MCF 10A (cell line): ENCODE results near the gene SARM1. TPM values are rescaled to one million over a fixed set of nuclear protein-coding genes. Genes with fewer than 3 reads are reported as not detected.

ENCODE experiments used
- BruUV-seq: library from RNA; stranded (reverse); fragments of 400-500 nt; replicated peaks from 2 replicates; lab custom pipeline; 2021; lab: Mats Ljungman, UMichigan
- CTCF ChIA-PET: fragments of 300-600 bp; sonication (Branson Sonifier 250); formaldehyde crosslinking; extraction: SDS; loops from one replicate; lab custom pipeline; 2021; ENCODE audit warnings: antibody characterized with exemption, inconsistent platforms; lab: Yijun Ruan, JAX
- POLR2A ChIA-PET: fragments of 300-600, 350-650 bp; sonication (Branson Sonifier 250); formaldehyde crosslinking; extraction: SDS; loops from one replicate; lab custom pipeline; 2020; ENCODE audit warnings: antibody characterized with exemption, inconsistent platforms; lab: Yijun Ruan, JAX
- DNase-seq: peaks from one replicate; pipeline ENCODE4 v3.0.0-alpha.2; 2018; ENCODE audit not compliant: unreplicated experiment
- H3K27ac Mint-ChIP-seq: one replicate; pipeline ENCODE4 v1.8.0; 2022; ENCODE audit warnings: mild to moderate bottlenecking, low read depth, mixed read lengths; ENCODE audit not compliant: unreplicated experiment
- H3K27me3 Mint-ChIP-seq: one replicate; pipeline ENCODE4 v1.8.0; 2022; ENCODE audit warnings: mixed read lengths; ENCODE audit not compliant: insufficient read depth, unreplicated experiment
- H3K36me3 Mint-ChIP-seq: one replicate; pipeline ENCODE4 v1.8.0; 2022; ENCODE audit warnings: mild to moderate bottlenecking, moderate library complexity, mixed read lengths; ENCODE audit not compliant: insufficient read depth, unreplicated experiment
- H3K4me1 Mint-ChIP-seq: one replicate; pipeline ENCODE4 v1.8.0; 2022; ENCODE audit warnings: mixed read lengths; ENCODE audit not compliant: insufficient read depth, unreplicated experiment
- H3K4me3 Mint-ChIP-seq: one replicate; pipeline ENCODE4 v1.8.0; 2022; ENCODE audit warnings: mild to moderate bottlenecking, moderate library complexity, mixed read lengths; ENCODE audit not compliant: unreplicated experiment
- H3K9me3 Mint-ChIP-seq: one replicate; pipeline ENCODE4 v1.8.0; 2022; ENCODE audit warnings: mixed read lengths; ENCODE audit not compliant: unreplicated experiment
- intact Hi-C: fragments of 100-400 bp; cut with micrococcal nuclease; formaldehyde crosslinking; loops from 2 replicates; pipeline ENCODE4 v1.14.1; 2022
- total RNA-seq: library from RNA; stranded (reverse); gene quantifications from 2 replicates; pipeline ENCODE4 v1.2.3, GENCODE V29; 2022
- TF ChIP-seq, protein P1 (sequence below): fragments of 200-600 bp; IDR thresholded peaks from one replicate; pipeline ENCODE4 v1.8.0; 2022; ENCODE audit warnings: antibody characterized with exemption, mild to moderate bottlenecking; ENCODE audit not compliant: unreplicated experiment

The SARM1 gene
- total RNA-seq, 1 experiment from 2014 or later: 0.63 TPM

DNA sequence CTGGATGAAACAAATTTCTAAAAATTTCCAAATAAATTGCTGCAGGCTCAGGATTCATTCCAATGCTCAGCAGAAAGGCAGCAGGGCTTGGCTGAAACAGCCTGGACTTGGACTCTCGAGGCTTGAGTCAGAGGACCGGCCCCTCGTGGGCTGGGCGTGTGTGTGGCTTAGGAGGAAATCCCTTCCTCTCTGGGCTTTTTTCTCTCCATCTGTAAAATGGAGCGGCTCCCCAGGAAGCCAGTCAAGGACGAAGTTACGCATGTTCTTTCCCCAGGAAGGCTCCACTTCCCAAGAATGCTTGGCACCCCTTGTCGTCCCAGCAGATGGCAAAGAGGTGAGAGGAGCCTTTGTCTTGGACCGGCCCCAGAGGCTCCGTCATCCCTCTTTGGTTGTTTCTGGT is 21.0 kb downstream of the SARM1 start:
- Mint-ChIP-seq H3K4me1 (peaks cover 12% of the 10 kb centered on the region), H3K36me3 (peaks cover 12% of the 10 kb centered on the region), H3K27me3 (no peaks in the 10 kb centered on the region), H3K27ac (no peak overlapping the region), H3K4me3 (no peak overlapping the region), H3K9me3 (no peaks in the 10 kb centered on the region)
- no TSS peak for BruUV-seq
- POLR2A ChIA-PET: interaction anchor here (1.3 to 1.9 kb wide), 2 partner anchors 12 to 56 kb away, joined by 5 to 8 read pairs; no protein-coding TSS in a partner anchor
- CTCF ChIA-PET: interaction anchor here (1.5 kb wide), 1 partner anchor 10 kb away, joined by 3 read pairs; no protein-coding TSS in a partner anchor
- DNase-seq: no peak
- intact Hi-C loops: no loop called here
- TF ChIP-seq, protein P1, sequence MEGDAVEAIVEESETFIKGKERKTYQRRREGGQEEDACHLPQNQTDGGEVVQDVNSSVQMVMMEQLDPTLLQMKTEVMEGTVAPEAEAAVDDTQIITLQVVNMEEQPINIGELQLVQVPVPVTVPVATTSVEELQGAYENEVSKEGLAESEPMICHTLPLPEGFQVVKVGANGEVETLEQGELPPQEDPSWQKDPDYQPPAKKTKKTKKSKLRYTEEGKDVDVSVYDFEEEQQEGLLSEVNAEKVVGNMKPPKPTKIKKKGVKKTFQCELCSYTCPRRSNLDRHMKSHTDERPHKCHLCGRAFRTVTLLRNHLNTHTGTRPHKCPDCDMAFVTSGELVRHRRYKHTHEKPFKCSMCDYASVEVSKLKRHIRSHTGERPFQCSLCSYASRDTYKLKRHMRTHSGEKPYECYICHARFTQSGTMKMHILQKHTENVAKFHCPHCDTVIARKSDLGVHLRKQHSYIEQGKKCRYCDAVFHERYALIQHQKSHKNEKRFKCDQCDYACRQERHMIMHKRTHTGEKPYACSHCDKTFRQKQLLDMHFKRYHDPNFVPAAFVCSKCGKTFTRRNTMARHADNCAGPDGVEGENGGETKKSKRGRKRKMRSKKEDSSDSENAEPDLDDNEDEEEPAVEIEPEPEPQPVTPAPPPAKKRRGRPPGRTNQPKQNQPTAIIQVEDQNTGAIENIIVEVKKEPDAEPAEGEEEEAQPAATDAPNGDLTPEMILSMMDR: no peak

DNA sequence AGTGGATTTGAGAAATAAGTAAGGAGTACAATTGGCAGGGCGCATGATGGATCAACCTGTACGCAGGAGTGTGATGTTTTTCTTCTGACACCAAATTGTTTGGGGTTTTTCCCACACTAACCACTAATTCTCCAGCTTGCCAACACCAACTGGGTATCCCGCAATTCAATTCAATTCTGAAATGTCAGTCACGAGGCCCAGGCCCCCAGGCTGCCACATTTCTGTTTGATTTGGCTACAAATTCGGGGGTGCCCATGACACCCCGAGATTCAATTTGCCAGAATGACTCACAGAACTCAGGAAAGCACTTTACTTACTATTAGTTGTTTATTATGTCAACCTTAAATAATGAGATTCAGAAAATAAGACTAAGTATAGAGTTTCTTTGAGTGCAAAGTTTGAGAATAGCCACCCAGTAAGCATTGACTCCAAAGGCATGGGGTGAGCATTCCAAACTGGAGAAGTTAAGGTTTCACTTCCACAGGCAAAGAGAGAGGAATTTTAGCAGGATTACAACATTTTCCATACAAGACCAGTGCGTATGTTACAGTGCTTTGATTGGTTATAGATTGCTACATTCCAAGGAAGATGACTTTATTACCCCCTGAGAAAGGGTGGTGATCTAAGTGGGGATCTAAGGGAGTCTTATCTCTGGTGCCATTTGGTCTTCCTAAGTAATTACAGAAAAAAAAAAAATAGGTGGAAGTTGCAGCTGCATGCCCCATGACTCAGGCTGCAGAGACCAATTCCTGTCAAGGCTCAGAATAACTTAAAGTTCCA is 23.0 kb downstream of the SARM1 start:
- Mint-ChIP-seq H3K9me3 (no peaks in the 10 kb centered on the region), H3K4me1 (peaks cover 12% of the 10 kb centered on the region), H3K27me3 (no peaks in the 10 kb centered on the region), H3K36me3 (peaks cover 19% of the 10 kb centered on the region), H3K4me3 (no peak overlapping the region), H3K27ac (no peak overlapping the region)
- intact Hi-C loops: no loop called here
- no peak for DNase-seq
- POLR2A ChIA-PET: interaction anchor here (0.6 to 5.5 kb wide), 10 partner anchors 8 to 157 kb away, joined by 3 to 49 read pairs (median 4); partner anchors contain the start of genes POLDIP2, SLC46A1 and TNFAIP1
- TF ChIP-seq, protein P1: no peak
- CTCF ChIA-PET: interaction anchor here (0.6 to 0.9 kb wide), 4 partner anchors 12 to 100 kb away, joined by 3 to 6 read pairs (median 3); no protein-coding TSS in a partner anchor
- BruUV-seq: no TSS peak

DNA sequence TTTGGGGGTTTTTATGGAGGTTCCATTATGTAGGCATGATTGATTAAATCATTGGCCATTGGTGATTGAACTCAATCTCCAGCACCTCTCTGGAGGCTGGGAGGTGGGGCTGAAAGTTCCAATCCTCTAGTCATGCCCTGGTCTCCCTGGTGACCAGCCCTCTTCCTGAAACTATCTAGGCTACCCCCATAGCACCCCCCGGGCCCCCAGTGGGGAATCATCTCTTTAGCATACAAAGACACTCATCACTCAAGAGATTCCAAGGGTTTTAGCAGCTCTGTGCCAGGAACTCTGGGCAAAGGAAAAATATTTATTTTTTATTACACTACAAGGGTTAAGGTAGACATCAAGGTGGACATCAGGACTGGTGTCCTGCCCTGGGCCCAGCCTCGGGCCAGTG is 23.9 kb downstream of the SARM1 start:
- Mint-ChIP-seq H3K27ac (no peak overlapping the region), H3K4me1 (peaks cover 12% of the 10 kb centered on the region), H3K27me3 (no peaks in the 10 kb centered on the region), H3K9me3 (no peaks in the 10 kb centered on the region), H3K36me3 (peaks cover 12% of the 10 kb centered on the region), H3K4me3 (no peak overlapping the region)
- CTCF ChIA-PET: interaction anchor here (0.7 to 0.9 kb wide), 4 partner anchors 13 to 100 kb away, joined by 3 to 6 read pairs (median 3); no protein-coding TSS in a partner anchor
- POLR2A ChIA-PET: interaction anchor here (0.6 to 5.5 kb wide), 12 partner anchors 9 to 156 kb away, joined by 3 to 49 read pairs (median 3); partner anchors contain the start of genes SLC46A1 and TNFAIP1
- intact Hi-C loops: no loop called here
- DNase-seq: no peak
- TF ChIP-seq, protein P1: no peak
- no TSS peak for BruUV-seq

DNA sequence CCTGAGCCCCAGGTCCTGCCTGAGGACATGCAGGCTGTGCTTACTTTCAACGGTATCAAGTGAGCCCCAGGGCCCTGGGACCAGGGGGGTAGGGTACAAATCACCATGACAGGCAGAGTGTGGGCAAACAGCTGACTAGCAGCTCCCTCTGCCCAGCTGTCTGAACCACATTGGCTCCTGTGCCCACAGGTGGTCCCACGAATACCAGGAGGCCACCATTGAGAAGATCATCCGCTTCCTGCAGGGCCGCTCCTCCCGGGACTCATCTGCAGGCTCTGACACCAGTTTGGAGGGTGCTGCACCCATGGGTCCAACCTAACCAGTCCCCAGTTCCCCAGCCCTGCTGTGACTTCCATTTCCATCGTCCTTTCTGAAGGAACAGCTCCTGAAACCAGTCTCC is 24.5 kb downstream of the SARM1 start:
- TF ChIP-seq, protein P1: no peak
- ChIA-PET POLR2A (interaction anchor here (0.6 to 5.5 kb wide), 16 partner anchors 10 to 117 kb away, joined by 3 to 49 read pairs (median 3); partner anchors contain the start of genes POLDIP2, SLC46A1 and TNFAIP1), CTCF (interaction anchor here (0.9 kb wide), 1 partner anchor 9 kb away, joined by 3 read pairs; no protein-coding TSS in a partner anchor)
- Mint-ChIP-seq H3K36me3 (peaks cover 12% of the 10 kb centered on the region), H3K27me3 (no peaks in the 10 kb centered on the region), H3K27ac (no peak overlapping the region), H3K4me3 (no peak overlapping the region), H3K4me1 (peaks cover 12% of the 10 kb centered on the region), H3K9me3 (no peaks in the 10 kb centered on the region)
- BruUV-seq: no TSS peak
- no peak for DNase-seq
- intact Hi-C loops: no loop called here
